HCEC 1CT (cell line): ENCODE results near the gene DNAJB1.
A peak's percentile ranks its signal among the peaks of the same experiment; 100 is the strongest.
"Not testable (repeated sequence)": the region's sequence is repeated elsewhere in the genome, so short reads cannot be mapped to it uniquely, and the experiment has no call there.

Experiments used
- DNase-seq: peaks from one replicate; pipeline ENCODE4 v3.0.0-alpha.2; 2017

DNAJB1 gene

DNA sequence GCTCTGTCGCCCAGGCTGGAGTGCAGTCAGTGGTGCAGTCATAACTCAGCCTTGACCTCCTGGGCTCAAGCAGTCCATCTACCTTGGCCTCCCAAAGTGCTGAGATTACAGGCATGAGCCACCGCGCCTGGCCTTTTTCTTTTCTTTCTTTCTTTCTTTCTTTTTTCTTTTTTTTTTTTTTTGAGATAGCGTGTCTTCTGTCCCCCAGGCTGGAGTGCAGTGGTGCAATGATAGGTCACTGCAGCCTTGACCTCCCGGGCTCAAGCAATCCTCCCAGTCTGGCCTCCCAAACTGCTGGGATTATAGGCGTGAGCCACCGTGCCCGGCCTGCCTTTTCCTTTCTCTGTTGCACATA is 33.8 kb upstream of the DNAJB1 start:
- DNase-seq: not testable (repeated sequence)

DNA sequence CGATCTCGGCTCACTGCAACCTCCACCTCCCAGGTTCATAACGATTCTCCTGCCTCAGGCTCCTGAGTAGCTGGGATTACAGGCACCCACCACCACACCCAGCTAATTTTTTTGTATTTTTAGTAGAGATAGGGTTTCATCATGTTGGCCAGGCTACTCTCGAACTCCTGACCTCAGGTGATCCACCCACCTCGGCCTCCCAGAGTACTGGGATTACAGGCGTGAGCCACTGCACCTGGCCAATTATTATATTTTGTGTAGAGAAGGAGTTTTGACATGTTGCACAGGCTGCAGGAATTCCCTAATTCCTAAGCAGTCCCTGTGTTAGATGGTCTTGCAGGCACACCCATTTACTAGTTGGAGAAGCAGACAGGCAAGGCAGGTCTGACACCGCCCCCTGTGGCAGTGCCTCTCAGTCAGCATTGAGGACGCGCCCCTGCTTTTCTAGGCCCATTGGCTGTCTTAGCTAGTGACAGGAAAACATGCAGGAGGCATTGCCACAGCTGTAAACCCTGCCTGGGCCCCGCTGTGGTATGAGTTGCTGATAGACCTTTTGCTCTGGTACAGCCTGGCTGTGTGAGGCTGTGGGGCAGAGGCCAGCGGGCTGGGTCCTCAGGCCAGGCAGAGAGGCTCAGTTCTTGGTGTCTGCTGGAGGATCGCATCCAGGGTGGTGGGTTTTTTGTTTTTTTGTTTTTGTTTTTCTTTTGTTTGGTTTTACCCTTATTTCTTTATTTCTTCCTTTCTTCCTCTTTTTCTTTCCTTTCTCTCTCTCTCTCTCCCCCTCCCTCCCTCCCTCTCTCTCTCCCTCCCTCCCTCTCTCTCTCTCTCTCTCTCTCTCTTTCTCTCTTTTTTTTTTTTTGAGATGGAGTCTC is 33.2 kb upstream of the DNAJB1 start:
- DNase-seq: not testable (repeated sequence)

DNA sequence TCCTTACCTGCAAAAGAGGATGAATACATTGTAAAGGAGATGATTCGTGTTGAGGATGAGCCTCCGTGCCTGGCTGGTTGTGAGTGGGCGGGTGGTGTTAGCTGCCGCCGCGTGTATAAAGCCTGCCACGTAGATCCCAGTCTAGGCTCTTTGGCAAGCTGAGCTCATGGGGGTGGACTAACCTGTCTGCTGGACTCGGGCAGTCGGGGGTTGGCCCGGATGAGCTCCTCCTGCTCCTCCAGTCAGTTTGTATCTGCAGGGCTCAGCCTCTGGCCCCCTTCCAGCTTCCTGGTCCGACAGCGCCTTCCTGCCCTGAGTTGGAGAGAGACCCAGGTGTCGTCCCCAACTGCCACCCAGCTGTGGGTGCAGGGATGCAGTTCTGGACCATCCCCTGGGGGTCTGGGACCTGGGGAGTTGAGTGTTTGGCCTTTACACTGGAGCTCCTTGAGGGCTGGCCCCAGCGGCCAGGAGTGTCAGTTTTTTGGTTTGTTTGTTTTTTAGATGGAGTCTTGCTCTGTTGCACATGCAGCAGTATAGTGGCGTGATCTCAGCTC is 32.1 kb upstream of the DNAJB1 start:
- no peak for DNase-seq

DNA sequence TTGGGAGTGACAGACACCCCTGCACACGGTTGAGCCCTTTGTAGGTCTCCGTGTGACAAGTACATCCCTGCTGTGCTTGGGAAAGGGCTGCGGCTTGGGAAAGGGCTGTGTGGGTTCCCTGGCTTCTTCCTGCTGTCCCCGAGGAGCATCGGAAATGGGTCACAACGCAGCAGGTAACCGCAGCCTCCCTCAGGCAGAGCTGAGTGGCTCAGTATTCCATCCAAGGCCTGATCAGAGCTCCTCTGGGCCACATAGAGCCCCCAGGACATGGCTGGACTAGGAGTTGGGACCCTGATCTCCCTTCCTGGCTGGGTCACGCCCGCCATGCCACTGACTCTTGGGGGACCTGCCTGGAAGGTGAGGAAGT is 27.5 kb upstream of the DNAJB1 start:
- DNase-seq: no peak

DNA sequence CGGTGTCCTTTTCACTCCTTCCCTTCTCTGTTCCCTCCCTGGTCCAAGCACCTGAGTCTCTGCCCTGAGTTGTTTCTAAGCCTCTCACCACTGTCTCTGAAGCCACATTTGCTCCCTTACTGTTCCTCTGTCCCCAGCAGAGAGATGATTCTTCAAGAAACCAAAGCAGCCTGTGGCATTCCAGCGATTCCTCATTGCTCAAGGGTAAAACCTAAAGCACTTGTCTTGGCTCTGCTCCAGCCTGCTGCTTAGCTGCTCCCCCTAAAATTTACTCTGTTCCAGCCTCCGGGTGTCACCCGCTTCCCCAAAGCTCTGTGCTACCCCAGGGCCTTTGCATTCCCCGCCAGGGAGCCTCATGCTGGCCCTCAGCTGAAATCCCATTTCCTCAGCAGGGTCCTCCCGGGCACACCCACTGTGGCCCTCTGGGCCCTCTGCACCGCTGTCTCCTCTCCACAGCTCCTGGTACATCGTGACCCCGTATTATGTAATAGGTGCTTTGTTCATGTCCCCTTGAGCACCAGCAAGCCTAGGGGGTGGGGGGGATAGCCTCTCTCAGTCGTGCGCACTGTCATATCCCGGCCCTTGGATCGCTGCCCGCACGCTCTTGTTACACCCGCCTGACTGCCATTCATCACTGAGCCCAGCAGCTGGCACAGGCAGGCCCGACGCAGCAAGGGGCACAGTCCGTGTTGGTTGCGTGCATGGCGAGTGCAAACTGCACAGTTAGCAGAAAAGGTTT is 26.9 kb upstream of the DNAJB1 start:
- DNase-seq: no peak

DNA sequence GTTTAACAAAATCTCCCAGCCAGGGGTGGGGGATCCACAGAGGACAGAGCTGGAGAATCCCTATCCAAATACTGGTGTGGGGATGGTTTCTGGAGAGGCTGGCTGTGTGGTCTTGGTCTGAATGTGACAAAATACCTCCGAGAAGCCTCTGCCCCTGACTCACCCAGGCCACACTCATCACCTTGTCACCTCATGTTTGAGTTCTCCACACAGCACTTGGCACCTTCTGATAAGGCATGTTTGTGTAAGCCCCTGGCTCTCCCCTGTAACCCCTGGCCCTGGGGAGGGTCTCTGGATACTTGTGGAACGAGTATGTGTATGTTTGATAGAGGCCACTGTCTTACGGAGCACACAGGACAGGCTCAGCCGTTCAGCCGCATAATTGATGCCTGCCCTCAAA is 25.9 kb upstream of the DNAJB1 start:
- DNase-seq: no peak

DNA sequence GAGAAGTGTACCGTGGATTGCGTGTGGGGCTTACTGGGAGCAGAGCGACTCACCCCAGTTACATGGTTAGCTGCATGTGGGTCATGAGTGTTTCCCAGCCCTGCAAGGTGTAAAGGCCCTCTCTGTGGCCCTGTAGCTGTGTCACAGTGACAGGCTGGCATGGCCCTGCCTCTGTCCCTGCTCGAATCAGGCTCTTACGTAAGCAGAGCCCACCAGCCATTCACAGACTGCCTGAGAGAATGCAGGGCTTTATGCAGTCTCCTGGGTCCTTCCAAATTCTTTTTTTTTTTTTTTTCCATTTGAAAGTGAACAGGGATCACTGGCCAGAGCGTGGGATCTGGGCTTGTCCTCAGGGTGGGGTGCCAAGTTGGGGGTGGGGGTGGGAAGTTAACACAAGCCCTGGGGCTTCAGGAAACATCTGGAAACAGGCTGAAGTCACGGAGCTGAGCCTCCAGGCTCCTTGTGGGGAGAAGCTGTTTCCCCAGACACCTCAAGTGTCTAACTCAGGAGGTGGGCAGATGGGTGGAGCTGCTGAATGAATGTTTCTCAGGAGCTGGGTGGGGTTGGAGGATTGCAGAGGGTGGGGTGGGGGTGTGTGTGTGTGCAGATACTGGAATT is 24.6 kb upstream of the DNAJB1 start:
- peak; percentile 20 for DNase-seq

DNA sequence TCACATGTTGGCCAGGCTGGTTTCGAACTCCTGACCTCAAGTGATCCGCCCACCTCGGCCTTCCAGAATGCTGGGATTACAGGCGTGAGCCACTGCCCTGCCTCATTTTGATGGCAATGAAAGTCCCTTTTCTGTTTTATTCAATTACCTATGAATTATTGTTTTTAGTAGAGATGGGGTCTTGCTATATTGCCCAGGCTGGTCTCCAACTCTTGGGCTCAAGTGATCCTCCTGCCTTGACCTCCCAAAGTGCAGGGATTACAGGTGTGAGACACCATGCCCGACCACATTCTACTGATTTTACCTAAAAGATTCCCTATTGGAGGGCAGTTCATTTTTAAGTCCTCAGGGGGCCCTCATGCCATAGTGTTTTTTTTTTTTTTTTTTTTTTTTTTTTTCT is 23.8 kb upstream of the DNAJB1 start:
- not testable (repeated sequence) for DNase-seq

DNA sequence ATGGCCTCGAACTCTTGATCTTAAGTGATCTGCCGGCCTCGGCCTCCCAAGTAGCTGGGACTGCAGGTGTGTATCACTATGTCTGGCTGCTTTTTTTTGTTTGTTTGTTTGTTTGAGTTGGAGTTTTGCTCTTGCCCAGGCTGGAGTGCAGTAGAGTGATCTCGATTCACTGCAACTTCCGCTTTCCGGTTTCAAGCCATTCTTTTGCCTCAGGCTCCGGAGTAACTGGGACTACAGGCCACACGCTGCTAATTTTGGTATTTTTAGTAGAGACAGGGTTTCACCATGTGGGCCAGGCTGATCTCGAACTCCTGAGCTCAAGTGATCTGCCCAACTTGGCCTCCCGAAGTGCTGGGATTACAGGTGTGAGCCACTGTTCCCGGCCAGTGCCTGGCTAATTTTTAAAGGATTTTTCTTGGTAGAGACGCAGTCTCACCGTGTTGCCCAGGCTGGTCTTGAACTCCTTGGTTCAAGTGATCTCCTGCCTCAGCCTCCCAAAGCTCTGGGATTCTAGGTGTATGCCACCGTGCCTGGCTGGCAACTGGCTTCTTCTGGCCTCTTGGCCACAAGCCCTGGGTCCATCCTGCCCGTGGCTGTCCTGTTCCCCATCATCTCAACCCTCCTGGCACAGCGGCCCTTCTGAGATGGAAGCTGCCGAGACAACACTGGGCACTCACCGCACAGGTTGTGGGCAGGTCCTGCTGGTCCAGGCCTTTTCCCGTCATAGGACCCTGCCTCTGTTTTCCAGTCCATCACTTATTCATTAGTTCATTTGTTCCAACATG is 22.7 kb upstream of the DNAJB1 start:
- no peak for DNase-seq

DNA sequence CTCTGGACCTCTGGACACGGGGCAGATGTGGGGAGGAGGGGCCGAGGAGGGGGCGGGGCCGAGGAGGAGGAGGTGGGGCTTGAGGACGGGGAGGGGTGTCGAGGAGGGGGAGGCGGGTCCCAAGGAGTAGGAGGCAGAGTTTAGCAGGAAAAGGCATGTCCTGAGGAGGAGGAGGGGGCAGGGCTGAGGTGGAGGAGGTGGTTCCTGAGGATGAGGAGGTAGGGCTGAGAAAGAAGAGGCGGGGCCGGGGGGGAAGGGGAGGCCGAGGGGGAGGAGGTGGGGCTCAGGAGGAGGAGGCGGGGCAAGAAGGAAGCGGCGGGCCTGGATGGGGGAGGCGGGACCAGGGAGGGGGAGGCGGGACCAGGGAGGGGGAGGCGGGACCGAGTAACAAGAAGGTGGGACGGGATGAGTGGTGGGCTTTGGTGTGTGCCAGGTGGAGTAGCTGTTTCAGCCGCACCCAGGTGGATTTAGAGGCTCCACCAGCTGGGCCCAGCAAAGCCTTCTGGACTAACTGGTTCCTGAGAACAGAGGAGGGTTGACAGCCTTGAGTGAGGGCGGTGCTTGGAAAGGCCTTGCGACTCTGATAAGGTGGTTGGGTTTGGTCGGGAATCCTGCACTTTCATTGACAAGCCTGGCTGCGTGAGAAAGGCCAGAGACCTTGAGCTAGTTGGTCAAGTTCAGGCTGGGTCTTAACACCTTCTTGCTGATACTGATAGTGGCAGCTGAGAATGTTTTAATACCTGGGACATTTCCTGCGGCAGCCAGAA is 18.9 kb upstream of the DNAJB1 start:
- DNase-seq: peak; percentile 3

DNA sequence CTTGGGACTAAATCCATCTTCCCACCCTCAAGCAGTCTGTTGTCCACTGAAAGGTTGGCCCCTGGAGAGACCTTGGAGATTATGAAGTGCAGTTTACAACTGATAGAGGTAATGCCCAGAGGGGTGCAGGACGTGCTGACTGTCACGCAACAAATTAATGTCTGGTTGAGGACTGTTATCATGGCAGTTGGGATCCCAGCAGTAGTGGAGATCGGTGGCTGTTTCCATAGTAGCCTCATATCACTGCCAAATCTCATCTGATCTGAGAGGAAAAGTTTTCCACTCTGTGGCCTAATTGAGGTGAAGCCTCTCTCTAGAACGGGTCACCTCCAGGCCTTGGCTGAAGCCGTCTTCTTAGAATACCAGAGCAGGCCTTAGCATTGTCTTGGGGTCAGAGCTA is 15.3 kb upstream of the DNAJB1 start:
- no peak for DNase-seq

DNA sequence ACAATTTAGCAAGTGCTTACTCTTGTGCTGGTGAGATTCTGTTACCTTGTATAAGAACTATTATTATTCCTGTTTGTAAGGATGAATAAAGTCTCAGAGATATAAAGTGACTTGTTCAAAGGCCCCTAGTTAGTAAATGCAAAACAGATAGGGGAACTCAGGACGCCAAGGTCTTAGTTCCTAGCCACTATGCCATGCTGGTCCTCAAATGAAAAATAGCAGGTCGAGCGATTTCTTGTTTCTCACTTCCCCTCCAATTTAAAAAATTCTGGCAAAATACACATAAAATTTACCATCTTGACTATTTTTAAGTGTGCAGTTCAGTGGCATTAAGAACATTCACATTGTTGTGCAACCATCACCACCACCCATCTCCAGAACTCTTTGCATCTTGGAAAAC is 12.3 kb upstream of the DNAJB1 start:
- no peak for DNase-seq

DNA sequence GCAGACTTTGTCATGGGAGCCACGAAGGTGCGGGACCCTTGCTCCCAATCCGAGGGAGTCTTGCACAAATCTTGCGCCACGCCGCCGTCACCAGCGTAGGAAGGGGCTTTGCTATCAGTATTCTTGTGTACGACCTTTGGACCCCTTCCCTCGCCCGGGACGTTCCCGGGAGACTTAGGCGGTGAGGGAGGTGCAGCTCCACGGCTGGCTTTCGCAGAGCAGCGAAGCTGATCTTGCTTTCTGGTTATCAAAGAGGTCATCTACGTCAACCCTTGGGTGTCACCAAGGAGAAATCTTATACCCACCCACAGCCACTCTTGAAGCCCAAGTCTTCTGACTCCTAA is 11.8 kb upstream of the DNAJB1 start:
- DNase-seq: no peak

DNA sequence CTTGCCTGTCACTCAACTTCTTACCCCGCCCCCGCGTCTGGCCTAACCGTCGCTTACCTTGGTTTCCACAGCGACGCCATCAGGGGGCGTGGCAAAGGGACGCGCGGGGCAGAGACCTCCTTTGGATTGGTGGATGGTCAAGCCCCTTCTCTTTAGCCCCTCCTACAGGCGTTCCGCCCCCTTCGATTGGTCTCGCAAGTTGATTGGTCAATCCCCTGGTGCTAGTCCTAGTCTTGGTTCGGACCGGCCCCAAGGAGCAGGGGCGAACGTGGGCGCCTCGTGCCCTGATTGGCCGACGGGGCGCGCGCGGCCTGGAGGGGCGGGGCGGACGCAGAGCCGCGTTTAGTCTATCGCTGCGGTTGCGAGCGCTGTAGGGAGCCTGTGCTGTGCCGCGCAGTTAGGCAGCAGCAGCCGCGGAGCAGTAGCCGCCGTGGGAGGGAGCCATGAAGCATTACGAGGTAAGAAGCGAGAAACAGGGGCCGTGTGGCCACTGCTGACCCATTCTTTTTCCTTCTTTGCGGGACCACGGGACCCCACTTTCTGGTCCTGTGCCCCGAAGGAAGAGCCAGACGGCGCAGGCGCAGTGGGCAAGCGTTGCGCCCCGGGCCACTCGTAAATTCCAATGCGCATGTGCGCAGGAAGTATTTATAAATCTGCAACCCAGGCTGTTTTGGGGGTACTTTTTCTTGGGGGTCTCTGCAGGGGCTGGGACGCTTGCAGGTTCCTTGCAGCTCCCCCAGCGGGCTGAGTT is 11.2 kb upstream of the DNAJB1 start, which contains the start of gene TECR:
TECR (plus strand) TSS at position 341 of the 751 bp plus-strand sequence; CDS start at position 444, 103 bp downstream.
- DNase-seq: peak; percentile 100

DNA sequence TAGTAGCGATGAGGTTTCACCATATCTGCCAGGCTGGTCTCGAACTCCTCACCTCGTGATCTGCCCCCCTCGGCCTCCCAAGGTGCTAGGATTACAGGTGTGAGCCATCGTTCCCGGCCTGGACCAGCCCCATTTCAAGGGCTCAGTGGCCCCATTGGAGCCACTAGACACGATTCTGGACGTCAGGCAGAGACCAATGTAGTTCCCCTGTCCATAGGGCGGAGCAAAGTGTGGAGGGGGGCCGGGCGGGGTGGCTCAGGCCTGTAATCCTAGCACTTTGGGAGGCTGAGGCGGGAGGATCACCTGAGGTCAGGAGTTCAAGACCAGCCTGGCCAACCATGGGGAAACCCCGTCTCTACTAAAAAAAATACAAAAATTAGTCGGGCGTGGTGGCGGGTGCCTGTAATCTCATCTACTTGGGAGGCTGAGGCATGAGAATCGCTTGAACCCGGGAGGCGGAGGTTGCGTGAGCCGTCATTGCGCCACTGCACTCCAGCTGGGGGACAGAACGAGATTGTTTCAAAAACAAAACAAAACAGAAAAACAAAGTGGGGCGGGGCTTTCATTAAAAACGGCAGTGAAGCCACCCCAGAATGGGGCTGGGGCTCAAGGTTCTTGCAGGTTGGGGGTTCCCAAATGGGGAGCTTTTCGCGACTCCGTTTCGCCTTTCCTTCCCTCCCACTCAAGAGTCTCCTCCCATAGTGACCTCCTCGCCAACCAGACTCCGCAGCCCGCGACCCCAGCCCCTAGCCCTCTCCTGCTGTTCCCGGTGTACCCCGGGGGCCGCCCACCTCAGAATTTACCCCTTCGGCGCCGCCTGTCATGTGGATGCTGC is 10.4 kb upstream of the DNAJB1 start:
- DNase-seq: no peak

DNA sequence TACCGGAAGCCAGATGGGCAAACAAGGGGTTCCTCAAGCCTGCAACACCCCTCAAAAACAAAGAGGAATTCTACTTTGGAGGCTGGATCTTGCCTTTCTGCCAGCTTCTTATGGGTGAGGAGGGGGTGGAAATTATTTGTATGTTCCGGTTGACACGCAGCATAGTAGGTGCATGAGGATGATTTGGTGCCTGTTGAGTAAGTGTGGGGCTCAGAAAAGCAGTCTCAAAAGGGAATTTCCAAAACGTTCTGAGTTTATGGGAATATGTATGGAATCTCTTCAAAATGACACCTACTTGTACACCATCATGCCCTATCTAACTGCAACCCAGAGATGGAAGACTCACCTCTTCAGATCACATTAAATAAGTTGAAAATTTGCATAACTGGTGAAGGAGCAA is 8.2 kb upstream of the DNAJB1 start:
- no peak for DNase-seq

DNA sequence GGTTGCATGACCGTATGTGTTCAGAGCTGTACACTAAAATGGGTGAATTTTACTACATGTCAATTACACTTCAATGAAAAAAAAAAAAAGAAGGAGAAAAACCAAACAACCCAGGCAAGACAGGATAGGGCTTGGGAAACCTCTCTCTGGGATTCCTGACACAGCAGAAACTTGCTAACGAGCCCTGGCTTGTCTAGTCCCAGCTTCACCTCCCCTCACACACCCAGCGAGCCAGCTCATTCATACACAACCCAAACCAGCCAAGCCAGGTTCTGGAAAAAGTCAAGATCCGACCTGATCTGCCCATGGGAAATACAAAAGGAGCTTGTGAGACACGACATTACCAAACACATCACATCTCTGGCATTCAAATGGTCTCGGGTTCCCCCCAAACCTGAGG is 7.5 kb upstream of the DNAJB1 start:
- no peak for DNase-seq

DNA sequence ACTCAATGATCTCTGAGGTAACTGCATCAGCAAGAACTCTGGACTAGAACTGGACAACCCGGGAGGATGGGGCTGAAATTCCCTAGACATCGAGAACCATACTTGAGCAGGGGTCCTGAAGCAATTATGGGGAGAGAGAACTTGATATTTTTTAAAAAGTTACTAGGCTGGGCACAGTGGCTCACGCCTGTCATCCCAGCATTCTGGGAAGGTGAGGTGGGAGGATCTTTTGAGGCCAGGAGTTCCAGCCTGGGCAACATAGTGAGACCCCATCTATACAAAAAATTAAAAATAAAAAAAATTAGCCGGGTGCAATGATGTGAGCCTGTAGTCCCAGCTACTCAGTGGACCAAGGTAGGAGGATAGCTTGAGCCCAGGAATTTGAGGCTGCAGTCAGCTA is 2.3 kb upstream of the DNAJB1 start:
- no peak for DNase-seq

DNA sequence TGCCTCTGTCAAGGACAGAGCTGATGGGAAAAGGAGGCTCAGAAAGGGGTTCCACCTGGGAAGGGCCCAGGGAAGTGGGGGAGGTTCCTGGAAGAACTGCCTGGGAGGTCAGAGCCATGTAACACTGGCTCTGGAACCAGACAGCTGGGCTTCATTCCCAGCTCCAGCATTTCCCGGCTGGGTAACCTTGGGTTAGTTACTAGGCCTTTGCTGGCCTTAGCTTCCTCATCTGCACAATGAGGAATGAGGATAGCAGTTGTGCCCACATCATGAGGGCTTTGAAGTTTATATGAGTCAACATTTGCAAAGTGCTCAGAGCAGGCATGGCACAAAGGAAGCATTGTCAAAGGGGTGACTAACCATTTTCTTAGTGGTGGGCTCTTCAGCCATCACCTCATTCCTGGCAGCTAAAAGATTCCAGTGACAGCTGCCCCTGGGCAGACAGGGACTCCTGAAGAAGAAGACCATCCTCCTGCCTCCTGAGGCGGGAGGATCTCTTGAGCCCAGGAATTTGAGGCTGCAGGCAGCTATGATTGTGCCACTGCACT is 1.7 kb upstream of the DNAJB1 start:
- DNase-seq: no peak

DNA sequence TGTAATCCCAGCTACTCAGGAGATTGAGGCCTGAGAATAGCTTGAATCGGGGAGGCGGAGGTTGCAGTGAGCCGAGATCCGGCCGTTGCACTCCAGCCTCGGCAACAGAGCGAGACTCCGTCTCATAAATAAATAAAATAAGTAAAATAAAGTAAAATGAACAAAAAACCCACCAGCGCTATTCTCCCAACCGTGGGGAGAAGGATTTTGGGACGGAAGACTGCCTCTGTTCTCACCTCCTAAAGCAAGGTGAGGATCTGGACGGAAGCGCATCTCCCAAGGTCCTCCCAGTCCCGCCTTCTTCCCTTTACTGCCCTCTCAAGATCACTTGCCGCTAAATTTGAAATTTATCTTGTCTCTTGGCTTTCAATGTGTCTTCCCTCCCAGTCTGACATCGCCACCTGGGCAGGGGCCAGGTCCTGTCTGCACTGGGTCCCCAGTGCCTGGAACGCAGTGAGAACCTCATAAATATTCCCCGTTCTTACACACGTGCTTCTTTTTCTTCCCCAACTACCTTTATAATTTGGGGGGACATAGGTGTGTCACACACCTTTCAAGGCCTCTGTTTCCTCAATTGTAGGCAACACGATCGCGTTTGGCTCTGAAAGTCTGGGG is 1.2 kb upstream of the DNAJB1 start:
- no peak for DNase-seq
